ENCODE measurements around the gene NEDD4L. TPM values are rescaled to one million over a fixed set of nuclear protein-coding genes. Genes with fewer than 3 reads are reported as not detected.

NEDD4L gene
- polyA plus RNA-seq, 1 donor (not counting 4 experiments of a cell fraction or from before 2014, with no cell fraction given): 52.6 TPM

- Histone ChIP-seq H3K9me1 (ENCODE audit: control insufficient read depth, extremely low read depth, insufficient read depth, low read length) (no peaks in the 10 kb centered on the region), H3K36me3 (ENCODE audit: control insufficient read depth in 2 of 2, extremely low read depth in 1 of 2, insufficient read depth in 2 of 2, low read length in 2 of 2) (no peaks in the 10 kb centered on the region), H3K27me3 (ENCODE audit: control insufficient read depth, extremely low read depth, insufficient read depth, low read length) (no peaks in the 10 kb centered on the region), H3K4me2 (ENCODE audit: control insufficient read depth, extremely low read depth, insufficient read depth, low read depth, low read length) (no peak overlapping the region), H2AFZ (ENCODE audit: control insufficient read depth, low read length) (no peak overlapping the region), H4K20me1 (ENCODE audit: control insufficient read depth, extremely low read depth, insufficient read depth, low read length) (no peaks in the 10 kb centered on the region), H3K9me3 (ENCODE audit: control insufficient read depth, low read depth, low read length) (no peaks in the 10 kb centered on the region), H3K79me2 (ENCODE audit: control insufficient read depth, insufficient read depth, low read length) (no peaks in the 10 kb centered on the region), H3K4me1 (ENCODE audit: control insufficient read depth, extremely low read depth, insufficient read depth, low read length) (no peaks in the 10 kb centered on the region), H3K9ac (ENCODE audit: control insufficient read depth, extremely low read depth, insufficient read depth, low read length) (no peak overlapping the region), H3K27ac (ENCODE audit: control insufficient read depth, insufficient read depth, low read length) (no peak overlapping the region), H3K4me3 (ENCODE audit: control insufficient read depth in 2 of 3, extremely low read depth in 1 of 3, insufficient read depth in 2 of 3, low read depth in 1 of 3, low read length in 3 of 3) (no peak overlapping the region)
- DNase-seq (ENCODE audit: low read depth, low spot score) (no peak), FAIRE-seq (no peak)
- dilution Hi-C loops (cut with MboI; ENCODE audit: extremely low pct_ligation_motif_present, low sequenced_read_pairs): no loop called here
- no peak for TF ChIP-seq EZH2 (IDR thresholded peaks at IDR 0.05; ENCODE audit: low read length)
- TF ChIP-seq CTCF (optimal IDR thresholded peaks at IDR 0.05 in 1 of 3, IDR thresholded peaks at IDR 0.05 in 1 of 3, conservative IDR thresholded peaks at IDR 0.05 in 1 of 3; ENCODE audit: extremely low read depth in 1 of 3, insufficient read depth in 2 of 3, low read length in 3 of 3): no peak
These were observed 399.6 kb downstream of the NEDD4L start for GRCh38 chr18:58443671-58444070.

- Histone ChIP-seq H3K36me3 (ENCODE audit: control insufficient read depth in 2 of 2, extremely low read depth in 1 of 2, insufficient read depth in 2 of 2, low read length in 2 of 2) (no peaks in the 10 kb centered on the region), H3K4me2 (ENCODE audit: control insufficient read depth, extremely low read depth, insufficient read depth, low read depth, low read length) (no peak overlapping the region), H3K9me1 (ENCODE audit: control insufficient read depth, extremely low read depth, insufficient read depth, low read length) (no peaks in the 10 kb centered on the region), H3K9me3 (ENCODE audit: control insufficient read depth, low read depth, low read length) (no peaks in the 10 kb centered on the region), H3K9ac (ENCODE audit: control insufficient read depth, extremely low read depth, insufficient read depth, low read length) (no peak overlapping the region), H3K79me2 (ENCODE audit: control insufficient read depth, insufficient read depth, low read length) (no peaks in the 10 kb centered on the region), H3K4me3 (ENCODE audit: control insufficient read depth in 2 of 3, extremely low read depth in 1 of 3, insufficient read depth in 2 of 3, low read depth in 1 of 3, low read length in 3 of 3) (no peak overlapping the region), H3K27ac (ENCODE audit: control insufficient read depth, insufficient read depth, low read length) (no peak overlapping the region), H3K4me1 (ENCODE audit: control insufficient read depth, extremely low read depth, insufficient read depth, low read length) (no peaks in the 10 kb centered on the region), H2AFZ (ENCODE audit: control insufficient read depth, low read length) (no peak overlapping the region), H3K27me3 (ENCODE audit: control insufficient read depth, extremely low read depth, insufficient read depth, low read length) (no peaks in the 10 kb centered on the region), H4K20me1 (ENCODE audit: control insufficient read depth, extremely low read depth, insufficient read depth, low read length) (no peaks in the 10 kb centered on the region)
- TF ChIP-seq EZH2 (IDR thresholded peaks at IDR 0.05; ENCODE audit: low read length) (no peak), CTCF (optimal IDR thresholded peaks at IDR 0.05 in 1 of 3, IDR thresholded peaks at IDR 0.05 in 1 of 3, conservative IDR thresholded peaks at IDR 0.05 in 1 of 3; ENCODE audit: extremely low read depth in 1 of 3, insufficient read depth in 2 of 3, low read length in 3 of 3) (no peak)
- dilution Hi-C loops (cut with MboI; ENCODE audit: extremely low pct_ligation_motif_present, low sequenced_read_pairs): no loop called here
- FAIRE-seq (no peak), DNase-seq (ENCODE audit: low read depth, low spot score) (no peak)
These were observed 402.5 kb downstream of the NEDD4L start for GRCh38 chr18:58446391-58447060.

All from keratinocyte (primary cell).